Skeletal muscle tissue (tissue), 4 donors: ENCODE data around the gene EEIG2. TPM values are rescaled to one million over a fixed set of nuclear protein-coding genes. Genes with fewer than 3 reads are reported as not detected.
"Not testable (repeated sequence)": the region's sequence is repeated elsewhere in the genome, so short reads cannot be mapped to it uniquely, and the experiment has no call there.

Experiments used
- H3K27ac ChIP-seq: one replicate; pipeline ENCODE4 v1.7.0; 2013; ENCODE audit warnings: mild to moderate bottlenecking, low read depth, low read length, inconsistent platforms
- H3K27me3 ChIP-seq, 3 donors: one replicate each; pipeline ENCODE4 v1.7.0; 2013; ENCODE audit warnings: low read length in 3 of 3; ENCODE audit not compliant: control insufficient read depth in 3 of 3, insufficient read depth in 3 of 3
- H3K36me3 ChIP-seq, 3 donors: one replicate each; pipeline ENCODE4 v1.7.0; 2013; ENCODE audit warnings: low read length in 3 of 3; ENCODE audit not compliant: control insufficient read depth in 3 of 3, insufficient read depth in 3 of 3
- H3K4me1 ChIP-seq, 3 donors: one replicate each; pipeline ENCODE4 v1.7.0; 2013; ENCODE audit warnings: low read length in 3 of 3, mild to moderate bottlenecking in 3 of 3; ENCODE audit not compliant: control insufficient read depth in 3 of 3, insufficient read depth in 3 of 3
- H3K4me3 ChIP-seq, 3 donors: one replicate each; pipeline ENCODE4 v1.7.0; 2013; ENCODE audit warnings: low read length in 3 of 3
- H3K9ac ChIP-seq, 3 donors: one replicate each; pipeline ENCODE4 v1.7.0; 2013; ENCODE audit warnings: low read length in 3 of 3, mild to moderate bottlenecking in 3 of 3, moderate library complexity in 2 of 3, low read depth in 1 of 3
- H3K9me3 ChIP-seq, 3 donors: one replicate each; pipeline ENCODE4 v1.7.0; 2013; ENCODE audit warnings: low read length in 3 of 3; ENCODE audit not compliant: control insufficient read depth in 3 of 3
- total RNA-seq: library from RNA; depleted of rRNA; stranded (reverse); fragments of >200 nt; gene quantifications from one replicate; pipeline ENCODE4 v1.2.3, GENCODE V29; 2014
- donor health status: Osteomylitis.

Gene EEIG2
- total RNA-seq, 1 donor from 2014 or later = 15.7 TPM

DNA sequence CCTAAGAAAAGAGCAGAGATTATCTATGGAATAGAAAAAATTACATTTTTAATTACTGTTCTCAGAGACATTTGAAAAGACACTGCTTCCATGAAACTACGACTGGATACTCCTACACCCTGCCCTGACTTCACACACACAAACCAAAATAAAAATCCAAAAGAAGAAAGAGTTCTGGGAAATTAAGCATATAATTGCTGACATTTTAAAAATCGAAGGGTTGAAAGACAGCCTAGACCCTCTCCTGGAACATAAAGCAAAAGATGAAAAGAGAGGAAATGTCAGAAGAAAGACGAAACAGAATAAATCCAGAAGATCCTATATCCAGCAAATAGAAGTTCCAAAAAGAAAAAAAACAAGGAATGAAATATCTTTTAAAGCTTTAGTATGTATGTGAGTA, 32.8 kb upstream of the EEIG2 start:
- no peaks in the 10 kb centered on the region for H3K4me1 ChIP-seq
- peaks cover 0 to 3% (median 0%) of the 10 kb centered on the region in 3 donors for H3K27me3 ChIP-seq
- H3K9me3 ChIP-seq = no peaks in the 10 kb centered on the region
- H3K9ac ChIP-seq = no peak overlapping the region
- no peaks in the 10 kb centered on the region for H3K36me3 ChIP-seq
- H3K4me3 ChIP-seq = no peak overlapping the region
- H3K27ac ChIP-seq = no peak overlapping the region

DNA sequence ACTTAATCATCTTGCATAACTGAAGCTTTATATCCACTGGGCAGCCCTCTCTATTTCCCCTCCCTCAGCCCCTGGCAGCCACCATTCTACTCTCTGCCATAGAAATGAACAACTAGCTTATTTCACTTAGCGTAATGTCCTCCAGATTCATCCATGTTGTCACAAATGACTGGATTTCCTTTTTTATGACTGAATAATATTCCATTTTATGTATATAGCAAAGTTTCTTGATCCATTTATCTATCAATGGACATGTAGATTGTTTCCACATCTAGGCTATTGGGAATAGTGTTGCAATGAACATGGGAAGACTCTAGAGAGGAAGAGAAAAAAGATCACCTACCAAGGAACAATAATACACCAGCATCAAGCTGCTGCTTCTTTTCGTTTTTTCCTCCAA, 32.1 kb upstream of the EEIG2 start:
- Histone ChIP-seq H3K4me1 (no peaks in the 10 kb centered on the region), H3K36me3 (no peaks in the 10 kb centered on the region), H3K9ac (no peak overlapping the region), H3K4me3 (no peak overlapping the region), H3K27me3 (peaks cover 0 to 3% (median 0%) of the 10 kb centered on the region in 3 donors), H3K9me3 (no peaks in the 10 kb centered on the region), H3K27ac (no peak overlapping the region)

DNA sequence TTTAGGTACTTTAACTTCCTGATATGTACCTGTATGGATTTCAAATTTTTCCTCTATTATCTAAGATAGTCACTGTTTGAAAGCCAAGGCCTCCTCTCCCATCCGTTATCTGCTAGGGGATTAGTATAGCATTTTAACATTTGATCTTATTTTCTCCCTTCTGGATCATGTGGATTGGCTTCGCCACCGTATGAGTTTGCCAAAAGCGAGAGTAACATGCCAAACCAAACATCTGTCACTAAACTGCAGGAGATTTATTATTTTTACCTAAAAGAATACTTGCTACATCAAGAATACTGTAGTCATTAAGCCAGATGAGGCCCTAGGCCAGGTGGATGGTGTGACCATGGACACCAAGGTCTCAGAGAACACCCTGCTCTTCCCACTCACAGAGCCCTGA, 28.5 kb upstream of the EEIG2 start:
- Histone ChIP-seq H3K9me3 (no peaks in the 10 kb centered on the region), H3K9ac (no peak overlapping the region), H3K4me3 (no peak overlapping the region), H3K27me3 (peaks cover 0 to 1% (median 0%) of the 10 kb centered on the region in 3 donors), H3K27ac (no peak overlapping the region), H3K4me1 (no peaks in the 10 kb centered on the region), H3K36me3 (no peaks in the 10 kb centered on the region)

DNA sequence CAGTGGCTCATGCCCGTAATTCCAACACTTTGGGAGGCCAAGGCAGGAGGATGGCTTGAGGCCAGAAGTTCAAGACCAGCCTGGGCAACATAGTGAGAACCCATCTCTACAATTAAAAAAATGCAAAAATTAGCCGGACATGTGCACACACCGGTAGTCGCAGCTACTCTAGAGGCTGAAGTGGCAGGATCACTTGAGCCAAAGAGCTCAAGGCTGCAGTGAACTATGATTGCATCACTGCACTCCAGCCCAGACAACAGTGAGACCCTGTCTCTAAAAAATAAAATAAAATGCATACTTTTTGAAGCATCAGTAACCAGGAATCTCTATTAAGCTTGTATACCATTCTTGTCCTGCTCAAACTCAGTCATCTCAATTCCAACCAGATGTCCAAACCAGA, 27.2 kb upstream of the EEIG2 start:
- Histone ChIP-seq H3K27ac (no peak overlapping the region), H3K27me3 (no peaks in the 10 kb centered on the region), H3K4me1 (no peaks in the 10 kb centered on the region), H3K4me3 (no peak overlapping the region), H3K9me3 (no peaks in the 10 kb centered on the region), H3K9ac (no peak overlapping the region), H3K36me3 (no peaks in the 10 kb centered on the region)

DNA sequence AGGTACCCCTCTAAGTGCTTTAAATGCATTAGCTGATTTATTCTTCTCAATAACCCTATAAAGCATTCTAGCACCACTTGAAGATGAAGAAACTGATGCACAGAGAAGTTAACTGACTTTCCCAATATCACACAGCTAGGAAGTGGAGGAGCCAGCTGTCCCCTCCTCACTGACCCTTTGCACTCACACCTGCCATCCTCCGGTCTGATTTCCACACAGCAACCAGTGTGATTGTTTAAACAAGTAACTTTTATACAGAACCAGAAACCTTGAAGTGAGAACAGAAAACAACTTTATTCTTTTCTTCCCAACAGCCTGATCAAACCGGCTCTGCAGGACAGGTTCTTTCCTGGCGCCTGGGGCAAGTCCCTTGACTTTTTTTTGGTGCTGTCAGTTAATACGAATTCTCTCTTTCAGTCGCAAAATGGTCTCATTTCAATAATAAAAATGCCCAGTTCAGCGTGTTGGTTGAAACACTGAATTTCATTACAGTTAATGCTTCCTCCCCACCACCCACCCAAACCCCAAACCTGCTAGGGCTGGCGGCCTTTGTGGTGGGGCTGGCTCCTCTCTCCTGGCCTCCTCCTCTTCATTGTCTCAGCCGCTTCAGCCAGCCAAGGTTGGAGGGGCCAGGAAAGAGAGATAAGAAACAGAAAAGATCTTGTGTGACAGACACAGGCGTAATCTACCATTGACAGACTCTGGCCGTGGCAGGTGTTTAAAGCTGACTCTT, 26.4 kb upstream of the EEIG2 start:
- H3K9ac ChIP-seq = no peak overlapping the region
- H3K36me3 ChIP-seq = no peaks in the 10 kb centered on the region
- H3K4me3 ChIP-seq = no peak overlapping the region

DNA sequence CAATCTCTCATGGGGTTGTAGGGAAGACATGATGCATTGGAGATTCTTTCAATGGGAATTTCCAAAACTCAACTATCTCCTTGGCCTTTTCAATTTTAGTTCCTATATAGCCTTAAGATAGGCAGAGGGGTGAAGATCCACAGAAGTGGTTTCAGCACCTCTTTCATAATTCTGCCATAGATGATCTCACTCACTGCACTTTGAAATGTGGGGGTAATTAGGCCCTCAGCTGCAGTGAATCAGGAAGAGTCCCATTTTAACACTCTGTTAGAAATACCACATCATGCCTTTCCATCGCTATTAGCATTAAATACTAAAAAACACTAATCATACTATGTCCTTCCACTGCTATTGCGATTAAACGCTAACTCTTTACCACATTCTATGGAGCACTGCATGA, 25.1 kb upstream of the EEIG2 start:
- Histone ChIP-seq H3K36me3 (no peaks in the 10 kb centered on the region), H3K4me1 (no peaks in the 10 kb centered on the region), H3K9ac (no peak overlapping the region), H3K4me3 (no peak overlapping the region), H3K27ac (no peak overlapping the region), H3K27me3 (no peaks in the 10 kb centered on the region), H3K9me3 (no peaks in the 10 kb centered on the region)

More for the DNA sequence above, 26.4 kb upstream of the EEIG2 start:
- H3K27me3 ChIP-seq = no peaks in the 10 kb centered on the region
- H3K9me3 ChIP-seq = no peaks in the 10 kb centered on the region
- no peak overlapping the region for H3K27ac ChIP-seq
- H3K4me1 ChIP-seq = no peaks in the 10 kb centered on the region

DNA sequence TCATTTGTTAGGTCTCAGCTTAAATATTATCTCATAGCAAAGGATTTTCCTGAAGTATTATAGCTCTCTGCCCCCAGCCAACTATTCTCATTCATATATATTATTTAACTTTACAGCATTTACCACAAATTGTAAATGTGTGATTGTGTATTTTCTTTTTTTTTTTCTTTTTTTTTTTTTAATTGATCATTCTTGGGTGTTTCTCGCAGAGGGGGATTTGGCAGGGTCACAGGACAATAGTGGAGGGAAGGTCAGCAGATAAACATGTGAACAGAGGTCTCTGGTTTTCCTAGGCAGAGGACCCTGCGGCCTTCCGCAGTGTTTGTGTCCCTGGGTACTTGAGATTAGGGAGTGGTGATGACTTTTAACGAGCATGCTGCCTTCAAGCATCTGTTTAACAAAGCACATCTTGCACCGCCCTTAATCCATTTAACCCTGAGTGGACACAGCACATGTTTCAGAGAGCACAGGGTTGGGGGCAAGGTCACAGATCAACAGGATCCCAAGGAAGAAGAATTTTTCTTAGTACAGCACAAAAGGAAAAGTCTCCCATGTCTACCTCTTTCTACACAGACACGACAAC, 24.5 kb upstream of the EEIG2 start:
- not testable (repeated sequence) for H3K27ac ChIP-seq, H3K36me3 ChIP-seq, H3K4me3 ChIP-seq, H3K27me3 ChIP-seq, H3K4me1 ChIP-seq, H3K9me3 ChIP-seq, H3K9ac ChIP-seq

DNA sequence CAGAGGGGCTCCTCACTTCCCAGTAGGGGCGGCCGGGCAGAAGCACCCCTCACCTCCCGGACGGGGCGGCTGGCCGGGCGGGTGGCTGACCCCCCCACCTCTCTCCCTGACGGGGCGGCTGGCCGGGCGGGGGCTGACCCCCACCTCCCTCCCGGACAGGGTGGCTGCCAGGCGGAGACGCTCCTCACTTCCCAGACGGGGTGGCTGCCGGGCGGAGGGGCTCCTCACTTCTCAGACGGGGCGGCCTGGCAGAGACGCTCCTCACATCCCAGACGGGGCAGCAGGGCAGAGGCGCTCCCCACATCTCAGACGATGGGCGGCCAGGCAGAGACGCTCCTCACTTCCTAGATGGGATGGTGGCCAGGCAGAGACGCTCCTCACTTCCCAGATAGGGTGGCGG, 23.9 kb upstream of the EEIG2 start:
- not testable (repeated sequence) for H3K9me3 ChIP-seq, H3K27ac ChIP-seq, H3K4me1 ChIP-seq, H3K27me3 ChIP-seq, H3K9ac ChIP-seq, H3K4me3 ChIP-seq, H3K36me3 ChIP-seq

DNA sequence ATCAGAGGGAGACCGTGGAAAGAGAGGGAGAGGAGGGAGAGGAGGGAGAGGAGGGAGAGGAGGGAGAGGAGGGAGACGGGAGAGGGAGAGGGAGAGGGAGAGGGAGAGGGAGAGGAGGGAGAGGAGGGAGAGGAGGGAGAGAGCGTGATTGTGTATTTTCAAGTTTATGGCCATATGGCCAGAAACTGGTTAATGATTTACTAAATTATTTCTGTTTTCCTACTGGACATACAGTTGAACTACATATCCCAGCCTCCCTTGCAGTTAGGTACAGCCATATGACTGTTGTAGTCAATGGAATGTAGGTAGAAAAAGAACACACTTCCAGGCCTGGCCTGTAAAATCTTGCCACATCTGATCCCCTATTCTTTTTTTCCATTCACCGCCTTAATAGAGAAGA, 23.1 kb upstream of the EEIG2 start:
- H3K36me3 ChIP-seq, H3K4me3 ChIP-seq, H3K27ac ChIP-seq, H3K9ac ChIP-seq, H3K27me3 ChIP-seq, H3K9me3 ChIP-seq, H3K4me1 ChIP-seq: not testable (repeated sequence)

DNA sequence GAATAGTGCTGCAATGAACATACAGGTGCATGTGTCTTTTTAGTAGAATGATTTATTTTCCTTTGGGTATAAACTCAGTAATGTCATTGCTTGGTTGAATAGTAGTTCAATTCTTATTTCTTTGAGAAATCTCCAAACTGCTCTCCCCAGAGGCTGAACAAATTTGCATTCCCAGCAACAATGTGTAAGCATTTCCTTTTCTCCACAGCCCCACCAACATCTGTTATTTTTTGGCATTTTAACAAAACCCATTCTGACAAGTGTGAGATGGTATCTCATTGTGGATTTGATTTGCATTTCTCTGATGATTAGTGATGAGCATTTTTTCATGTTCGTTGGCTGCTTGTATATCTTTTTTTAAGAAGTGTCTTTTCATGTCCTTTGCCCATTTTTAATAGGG, 21.9 kb upstream of the EEIG2 start:
- H3K27me3 ChIP-seq = no peaks in the 10 kb centered on the region
- no peak overlapping the region for H3K27ac ChIP-seq
- no peaks in the 10 kb centered on the region for H3K4me1 ChIP-seq
- H3K9ac ChIP-seq = no peak overlapping the region
- no peak overlapping the region for H3K4me3 ChIP-seq
- no peaks in the 10 kb centered on the region for H3K9me3 ChIP-seq
- H3K36me3 ChIP-seq = no peaks in the 10 kb centered on the region
